ENCODE measurements around the gene KASH5.
"Not testable (repeated sequence)": the region's sequence is repeated elsewhere in the genome, so short reads cannot be mapped to it uniquely, and the experiment has no call there.

Gene KASH5

DNA sequence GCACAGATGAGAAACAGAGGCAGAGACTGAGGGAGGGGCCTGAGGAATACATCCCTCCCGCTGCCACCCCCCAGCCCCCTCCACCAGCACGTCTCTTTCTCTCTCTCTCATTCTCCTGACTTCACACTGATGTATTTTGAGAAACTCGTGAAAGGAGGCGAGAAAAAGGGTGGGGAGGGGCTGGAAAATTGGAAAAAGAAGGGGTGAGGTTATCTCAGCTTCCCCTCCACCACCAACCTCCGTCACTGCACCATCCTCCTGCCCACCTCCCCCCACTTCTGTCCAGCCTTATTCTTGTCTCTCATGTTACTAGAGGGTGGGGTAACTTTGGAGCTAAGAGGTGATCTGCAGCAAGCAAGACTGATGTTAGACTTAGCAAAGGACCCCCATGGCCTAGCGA is 51.8 kb downstream of the KASH5 start:
- TF ChIP-seq POLR2AphosphoS5 (IDR thresholded peaks at IDR 0.05; ENCODE audit: borderline replicate concordance, low read depth, low read length) (no peak), FOXP2 (optimal IDR thresholded peaks at IDR 0.05; ENCODE audit: control extremely low read depth, extremely low read length, insufficient read depth) (no peak), EZH2 (IDR thresholded peaks at IDR 0.05) (no peak)
- no peak overlapping the region for H3K9ac ChIP-seq (ENCODE audit: insufficient read length)
- H3K4me3 ChIP-seq = peak overlapping the region; percentile 79
- H3K27ac ChIP-seq = no peak overlapping the region
- H3K9me3 ChIP-seq (ENCODE audit: low read depth, low read length) = no peaks in the 10 kb centered on the region
- no peaks in the 10 kb centered on the region for H3K36me3 ChIP-seq (ENCODE audit: insufficient read depth, low read length)
- no peak for DNase-seq (ENCODE audit: low read depth, low spot score)

DNA sequence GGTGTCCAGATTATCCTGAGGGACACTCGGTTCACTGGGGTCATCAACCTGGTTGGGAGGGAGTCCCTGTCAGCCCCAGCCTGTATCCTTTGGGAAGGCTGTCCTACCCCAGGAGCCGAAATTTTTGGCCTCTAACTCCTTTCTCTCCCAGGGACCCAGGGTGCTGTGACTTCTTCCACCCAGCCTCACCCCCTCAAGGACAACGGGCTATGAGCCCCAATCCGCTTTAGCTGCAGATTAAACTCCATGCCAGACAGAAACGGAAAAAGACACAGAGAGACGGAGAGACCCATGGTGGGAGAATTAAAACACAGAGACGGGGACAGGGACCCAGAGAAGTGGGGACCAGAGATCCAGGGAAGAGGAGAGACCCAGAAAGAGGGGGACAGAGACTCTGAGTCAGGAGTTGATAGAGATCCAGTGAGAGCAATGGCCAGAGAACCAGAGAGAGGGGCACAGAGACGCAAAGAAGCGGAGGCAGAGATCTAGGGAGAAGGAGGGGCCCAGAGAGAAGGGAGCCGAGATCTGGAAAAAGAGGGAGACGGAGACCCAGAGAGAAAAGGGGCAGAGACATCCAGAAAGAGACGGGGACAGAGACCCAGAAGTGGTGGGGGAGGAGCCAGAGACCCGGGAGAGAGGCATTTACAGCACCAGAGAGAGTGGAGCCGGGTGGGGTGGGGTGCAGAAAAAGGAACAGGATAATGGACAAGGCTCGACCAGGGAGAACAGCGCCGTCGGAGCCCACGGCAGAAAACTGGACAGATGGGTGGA is 52.6 kb downstream of the KASH5 start:
- Histone ChIP-seq H3K36me3 (ENCODE audit: insufficient read depth, low read length) (no peaks in the 10 kb centered on the region), H3K27ac (no peak overlapping the region), H3K9ac (ENCODE audit: insufficient read length) (peak overlapping the region; percentile 54), H3K4me3 (peak overlapping the region; percentile 79), H3K9me3 (ENCODE audit: low read depth, low read length) (no peaks in the 10 kb centered on the region)
- DNase-seq (ENCODE audit: low read depth, low spot score) = no peak
- TF ChIP-seq FOXP2 (optimal IDR thresholded peaks at IDR 0.05; ENCODE audit: control extremely low read depth, extremely low read length, insufficient read depth) (no peak), EZH2 (IDR thresholded peaks at IDR 0.05) (no peak), POLR2AphosphoS5 (IDR thresholded peaks at IDR 0.05; ENCODE audit: borderline replicate concordance, low read depth, low read length) (no peak)

DNA sequence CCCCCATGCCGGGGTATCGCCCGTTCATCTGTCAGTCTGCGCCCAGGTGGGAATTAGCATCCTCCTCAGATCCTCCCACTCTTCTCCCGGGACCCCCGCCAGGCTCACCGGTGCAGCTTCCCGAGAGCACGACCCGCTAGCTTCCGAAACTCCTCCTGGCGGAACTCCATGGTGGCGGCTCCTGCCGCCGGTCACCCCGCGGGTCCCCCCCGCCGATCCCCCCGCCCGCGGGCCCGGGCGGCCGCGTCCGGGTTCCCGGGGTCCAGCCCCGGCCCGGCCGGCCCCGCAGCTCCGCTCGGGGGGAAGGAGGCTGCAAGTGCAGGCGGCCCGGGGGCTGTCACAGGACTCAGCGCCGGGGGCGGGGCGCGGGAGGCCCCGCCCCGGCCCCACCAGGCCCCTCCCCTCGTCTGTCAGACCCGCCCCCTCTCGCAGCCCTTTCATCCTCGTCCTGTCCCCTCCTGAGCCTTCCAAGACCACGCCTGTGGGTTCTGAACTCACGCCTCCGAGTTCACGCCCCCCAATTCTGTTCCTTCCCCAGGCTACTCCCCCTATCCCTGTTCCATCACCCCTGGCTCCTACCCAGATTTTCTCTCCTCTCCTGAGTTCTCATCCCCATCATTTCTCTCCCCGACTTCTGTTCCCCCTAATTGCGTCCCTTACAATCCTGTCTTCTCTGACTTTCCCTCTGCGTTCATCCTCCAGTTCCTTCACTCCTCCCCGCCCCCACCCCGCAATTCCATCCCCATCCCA is 53.3 kb downstream of the KASH5 start, which contains the start of gene SLC17A7:
Gene SLC17A7 (minus strand): TSS at position 318 of the 750 bp plus-strand sequence. CDS start 148 bp downstream, at position 170.
- Histone ChIP-seq H3K27ac (peak within 1 kb of the TSS; percentile 83; the same call in 1 of the 2 replicates), H3K9ac (ENCODE audit: insufficient read length) (peak within 1 kb of the TSS; percentile 63), H3K9me3 (ENCODE audit: low read depth, low read length) (no peaks in the 10 kb centered on the region), H3K36me3 (ENCODE audit: insufficient read depth, low read length) (no peaks in the 10 kb centered on the region), H3K4me3 (peak within 1 kb of the TSS; percentile 99)
- TF ChIP-seq POLR2AphosphoS5 (IDR thresholded peaks at IDR 0.05; ENCODE audit: borderline replicate concordance, low read depth, low read length) (no peak), FOXP2 (optimal IDR thresholded peaks at IDR 0.05; ENCODE audit: control extremely low read depth, extremely low read length, insufficient read depth) (no peak), EZH2 (IDR thresholded peaks at IDR 0.05) (no peak)
- DNase-seq (ENCODE audit: low read depth, low spot score) = no peak

DNA sequence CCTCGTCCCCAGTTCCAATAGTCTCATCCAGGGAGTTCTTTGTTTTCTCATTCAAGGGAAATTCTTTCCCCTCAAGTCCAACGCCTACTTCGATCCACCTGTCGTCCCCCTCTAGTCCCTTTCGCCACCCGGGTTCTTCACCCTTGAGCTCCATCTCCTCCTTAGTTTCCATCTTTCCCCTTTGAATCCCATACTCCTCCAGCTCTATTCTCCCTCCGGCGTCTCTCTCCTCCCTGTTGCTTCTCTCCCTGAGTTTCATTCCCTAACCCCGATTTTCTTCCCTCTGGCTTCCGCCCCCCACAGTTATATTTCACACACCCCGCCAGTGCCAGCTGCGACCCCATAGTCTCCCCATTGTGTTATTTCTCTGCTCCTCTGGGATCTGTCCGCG is 53.9 kb downstream of the KASH5 start:
- peak overlapping the region; percentile 99 for H3K4me3 ChIP-seq
- H3K27ac ChIP-seq = peak overlapping the region; percentile 83; the same call in 1 of the 2 replicates
- H3K9me3 ChIP-seq (ENCODE audit: low read depth, low read length) = no peaks in the 10 kb centered on the region
- DNase-seq (ENCODE audit: low read depth, low spot score) = no peak
- H3K36me3 ChIP-seq (ENCODE audit: insufficient read depth, low read length) = peaks cover 5% of the 10 kb centered on the region
- H3K9ac ChIP-seq (ENCODE audit: insufficient read length) = peak overlapping the region; percentile 63
- TF ChIP-seq POLR2AphosphoS5 (IDR thresholded peaks at IDR 0.05; ENCODE audit: borderline replicate concordance, low read depth, low read length) (no peak), EZH2 (IDR thresholded peaks at IDR 0.05) (no peak), FOXP2 (optimal IDR thresholded peaks at IDR 0.05; ENCODE audit: control extremely low read depth, extremely low read length, insufficient read depth) (no peak)

DNA sequence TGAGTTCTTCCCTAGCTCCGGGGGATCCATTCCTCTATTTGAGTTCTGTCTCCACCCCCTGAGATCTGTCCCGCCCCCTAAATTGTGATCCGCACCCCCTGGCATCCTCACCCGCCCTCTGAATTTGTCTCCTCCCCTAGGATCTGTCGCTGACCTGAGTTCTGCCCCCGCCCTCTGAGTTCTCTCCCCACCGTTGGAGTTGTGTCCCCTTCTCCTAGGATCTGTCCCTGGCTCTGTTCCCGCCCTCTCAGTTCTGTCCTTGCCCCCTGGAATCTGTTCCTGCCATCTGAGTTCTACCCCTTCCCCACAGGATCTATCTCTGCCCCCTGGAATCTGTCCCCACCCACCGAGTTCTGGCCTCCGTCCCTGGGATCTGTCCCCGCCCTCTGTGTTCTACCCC is 54.3 kb downstream of the KASH5 start:
- H3K4me3 ChIP-seq = peak overlapping the region; percentile 99
- TF ChIP-seq FOXP2 (optimal IDR thresholded peaks at IDR 0.05; ENCODE audit: control extremely low read depth, extremely low read length, insufficient read depth) (no peak), POLR2AphosphoS5 (IDR thresholded peaks at IDR 0.05; ENCODE audit: borderline replicate concordance, low read depth, low read length) (no peak), EZH2 (IDR thresholded peaks at IDR 0.05) (no peak)
- peaks cover 9% of the 10 kb centered on the region for H3K36me3 ChIP-seq (ENCODE audit: insufficient read depth, low read length)
- DNase-seq (ENCODE audit: low read depth, low spot score) = no peak
- H3K9me3 ChIP-seq (ENCODE audit: low read depth, low read length) = no peaks in the 10 kb centered on the region
- H3K27ac ChIP-seq = peak overlapping the region; percentile 83; the same call in 1 of the 2 replicates
- H3K9ac ChIP-seq (ENCODE audit: insufficient read length) = peak overlapping the region; percentile 63

DNA sequence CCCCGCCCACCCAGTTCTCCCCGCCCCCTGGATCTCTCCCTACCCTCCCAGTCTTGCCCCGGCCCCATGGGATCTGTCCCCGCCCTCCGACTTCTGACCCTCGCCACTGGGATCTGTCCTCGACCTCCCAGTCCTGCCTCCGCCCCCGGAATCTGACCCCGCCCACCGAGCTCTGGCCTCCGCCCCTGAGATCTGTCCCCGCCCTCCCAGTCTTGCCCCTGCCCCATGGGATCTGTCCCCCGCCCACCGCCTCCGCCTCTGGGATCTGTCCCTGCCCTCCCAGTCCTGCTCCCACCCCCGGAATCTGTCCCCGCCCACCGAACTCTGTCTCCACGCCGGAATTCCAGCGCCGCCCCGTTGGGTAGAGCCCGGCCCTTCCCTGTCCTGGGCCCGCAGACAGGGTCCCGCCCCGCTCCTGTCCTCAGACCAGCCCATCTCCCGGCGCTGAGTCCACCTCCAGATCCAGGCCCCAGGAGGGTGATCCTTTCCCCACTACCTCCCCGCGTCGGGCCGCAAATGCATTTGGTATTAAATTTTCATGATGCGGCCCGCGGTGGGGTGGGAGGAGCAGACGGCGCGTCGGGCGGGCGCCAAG is 54.8 kb downstream of the KASH5 start:
- Histone ChIP-seq H3K9ac (ENCODE audit: insufficient read length) (peak overlapping the region; percentile 78), H3K9me3 (ENCODE audit: low read depth, low read length) (no peaks in the 10 kb centered on the region), H3K27ac (peak overlapping the region; percentile 85), H3K36me3 (ENCODE audit: insufficient read depth, low read length) (peaks cover 9% of the 10 kb centered on the region), H3K4me3 (peak overlapping the region; percentile 99)
- TF ChIP-seq FOXP2 (optimal IDR thresholded peaks at IDR 0.05; ENCODE audit: control extremely low read depth, extremely low read length, insufficient read depth) (no peak), POLR2AphosphoS5 (IDR thresholded peaks at IDR 0.05; ENCODE audit: borderline replicate concordance, low read depth, low read length) (peak; percentile 56; the same call in 1 of the 2 replicates)
- DNase-seq (ENCODE audit: low read depth, low spot score) = peak; percentile 75

DNA sequence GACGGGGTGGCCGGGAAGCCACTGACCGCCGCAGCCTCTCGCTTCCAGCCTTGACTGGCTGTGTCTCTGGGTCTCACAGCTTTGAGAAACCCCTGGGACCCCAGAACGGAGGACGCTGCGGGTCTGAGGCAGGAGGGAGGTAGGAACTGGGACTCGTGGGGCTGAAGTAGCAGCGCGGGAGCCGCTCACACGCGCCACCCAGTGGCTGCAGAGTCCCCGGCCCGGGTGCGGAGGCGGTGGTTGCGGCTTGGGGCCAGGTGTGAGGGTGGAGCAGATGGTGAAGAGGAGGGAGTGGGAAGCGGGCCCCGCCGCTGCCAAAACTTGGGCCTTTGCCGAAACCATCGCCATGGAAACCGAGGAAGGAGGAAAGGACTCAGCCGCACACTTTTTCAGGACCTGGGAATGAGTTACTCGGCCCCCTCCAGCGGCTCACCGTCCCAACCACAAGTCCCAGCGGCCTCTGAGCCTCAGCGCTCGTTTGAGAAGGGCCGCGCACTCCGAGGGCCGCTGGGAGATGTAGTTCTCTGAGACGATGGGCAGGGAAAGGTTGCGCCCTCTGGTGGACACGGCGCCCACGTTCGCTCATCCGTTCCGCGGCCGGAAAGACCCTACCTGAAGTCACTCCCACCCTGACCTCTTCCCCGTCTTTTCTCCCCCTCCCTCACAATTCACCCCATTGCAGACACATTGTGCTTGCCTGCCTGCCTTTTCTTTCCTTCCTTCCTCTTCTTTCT is 55.5 kb downstream of the KASH5 start:
- Histone ChIP-seq H3K9ac (ENCODE audit: insufficient read length) (peak overlapping the region; percentile 78), H3K9me3 (ENCODE audit: low read depth, low read length) (no peaks in the 10 kb centered on the region), H3K27ac (peak overlapping the region; percentile 85), H3K36me3 (ENCODE audit: insufficient read depth, low read length) (peaks cover 9% of the 10 kb centered on the region), H3K4me3 (peak overlapping the region; percentile 99)
- peak; percentile 87 for DNase-seq (ENCODE audit: low read depth, low spot score)
- TF ChIP-seq FOXP2 (optimal IDR thresholded peaks at IDR 0.05; ENCODE audit: control extremely low read depth, extremely low read length, insufficient read depth) = peak; percentile 18
- no peak for TF ChIP-seq POLR2AphosphoS5 (IDR thresholded peaks at IDR 0.05; ENCODE audit: borderline replicate concordance, low read depth, low read length)
- TF ChIP-seq EZH2 (IDR thresholded peaks at IDR 0.05) = no peak

DNA sequence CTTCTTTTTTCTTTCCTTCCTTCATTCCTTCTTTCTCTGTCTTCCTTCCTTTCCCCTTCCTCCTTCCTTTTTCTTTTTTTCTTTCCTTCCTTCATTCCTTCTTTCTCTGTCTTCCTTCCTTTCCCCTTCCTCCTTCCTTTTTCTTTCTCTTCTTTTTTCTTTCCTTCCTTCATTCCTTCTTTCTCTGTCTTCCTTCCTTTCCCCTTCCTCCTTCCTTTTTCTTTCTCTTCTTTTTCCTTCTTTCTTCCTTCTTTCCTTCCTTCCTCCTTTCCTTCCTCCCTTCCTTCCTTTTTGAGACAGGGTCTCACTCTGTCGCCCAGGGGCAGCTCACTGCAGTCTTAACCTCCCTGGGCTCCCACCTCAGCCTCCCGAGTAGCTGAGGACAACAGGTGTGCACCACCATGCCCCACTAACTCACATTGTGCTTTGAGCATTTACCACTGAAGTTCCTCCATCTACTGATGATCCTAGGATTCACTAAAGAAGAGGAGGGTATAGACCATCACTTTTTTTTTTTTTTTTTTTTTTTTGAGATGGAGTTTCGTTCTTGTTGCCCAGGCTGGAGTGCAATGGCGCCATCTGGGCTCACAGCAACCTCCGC is 56.2 kb downstream of the KASH5 start:
- Histone ChIP-seq H3K36me3 (ENCODE audit: insufficient read depth, low read length) (peaks cover 15% of the 10 kb centered on the region), H3K4me3 (peak overlapping the region; percentile 99), H3K27ac (0 out of 2 replicates have a peak overlapping the region, but pooled peaks have one; percentile 71)
- not testable (repeated sequence) for H3K9ac ChIP-seq (ENCODE audit: insufficient read length); DNase-seq (ENCODE audit: low read depth, low spot score); H3K9me3 ChIP-seq (ENCODE audit: low read depth, low read length)

All from SK-N-MC (cell line).